NCI-H2227 treated with DMSO at 0.1 percent for 48 hours (cell line): ENCODE data around the gene NFYC.

Source experiments
- DNase-seq: peaks from one replicate; lab custom pipeline; 2025; lab: John Stamatoyannopoulos, UW

The NFYC gene

DNA sequence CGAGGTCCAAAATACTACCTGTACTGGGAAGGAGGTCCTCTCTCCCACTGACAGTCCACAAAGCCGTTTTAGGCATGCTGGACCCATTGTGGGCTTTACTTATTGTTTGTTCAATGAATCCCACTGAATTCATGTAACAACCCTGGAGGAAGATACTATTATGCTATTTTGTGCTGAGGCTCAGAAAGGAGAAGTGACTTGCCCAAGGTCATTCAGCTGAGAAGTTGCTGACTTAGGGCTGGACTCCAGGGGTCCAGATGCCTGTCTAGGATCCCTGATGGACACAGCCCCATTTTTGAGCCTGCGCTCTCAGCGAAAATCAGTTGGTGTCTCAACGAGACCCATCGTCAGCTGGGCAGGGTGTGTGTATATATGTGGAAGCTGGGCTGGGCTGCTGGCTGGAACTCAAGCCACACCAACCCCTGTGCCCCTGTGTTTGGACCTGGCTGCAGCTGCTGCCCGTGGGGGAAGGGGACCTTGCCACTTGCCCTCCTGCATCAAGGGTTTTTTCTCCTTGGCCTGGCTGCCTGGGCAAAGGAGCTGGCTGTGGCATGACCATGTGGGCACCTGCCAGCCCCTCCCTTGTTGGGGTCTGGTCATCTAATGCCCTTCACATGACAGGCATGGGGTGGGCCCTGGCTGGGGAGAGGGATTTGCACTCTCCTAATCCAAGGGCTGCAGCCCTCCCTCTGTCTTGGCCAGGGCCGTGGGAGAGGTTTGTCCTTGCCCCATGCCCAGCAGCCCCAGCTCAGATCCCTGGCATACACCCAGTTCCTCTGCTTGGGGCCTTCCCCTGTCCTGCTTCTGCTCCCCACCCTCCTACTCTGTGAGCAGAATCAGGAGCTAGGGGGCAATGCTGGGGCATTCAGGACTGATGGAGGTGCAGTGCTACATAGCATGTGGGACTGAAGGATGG is 107.1 kb downstream of the NFYC start:
- no peak for DNase-seq

DNA sequence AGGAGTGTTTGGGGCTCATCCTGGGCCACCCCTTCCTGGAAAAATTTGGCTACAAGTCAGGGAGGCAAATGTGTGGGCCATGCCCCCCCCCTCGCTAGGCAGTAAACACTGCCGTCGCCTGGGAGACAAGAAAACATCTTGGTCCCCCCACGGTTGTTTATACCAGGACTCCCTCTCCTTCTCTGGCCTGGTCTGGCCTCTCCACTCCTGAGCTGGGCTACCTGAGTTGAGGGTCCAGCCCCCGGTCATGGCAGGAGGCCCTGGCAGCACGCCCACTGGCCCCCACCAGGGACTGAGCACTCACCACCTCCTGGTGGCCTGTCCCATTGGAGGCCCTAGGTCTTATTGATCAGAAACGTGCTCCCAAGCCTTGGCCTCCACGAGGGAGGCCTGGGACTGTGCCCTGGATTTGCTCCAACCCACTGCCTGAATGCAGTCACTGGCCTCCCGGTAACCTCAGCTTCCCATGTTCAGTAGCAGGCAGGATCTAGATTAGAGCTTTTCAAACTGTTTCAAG is 107.9 kb downstream of the NFYC start:
- DNase-seq: no peak

DNA sequence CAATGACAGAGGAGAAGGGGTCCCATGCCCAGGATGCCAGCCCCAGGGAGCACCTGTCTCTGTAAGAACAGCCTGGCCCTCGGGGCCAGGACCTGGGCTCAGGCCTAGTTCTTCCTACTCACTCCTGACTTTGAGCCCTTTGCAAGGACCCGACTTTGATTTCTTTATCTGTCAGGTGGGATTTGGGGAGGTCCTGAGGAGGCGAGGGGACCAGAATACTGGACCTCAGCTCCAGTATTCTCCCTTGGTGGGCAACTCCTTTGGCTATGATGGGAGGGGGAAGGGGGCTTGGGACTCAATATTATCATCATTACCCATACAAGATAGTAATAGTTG is 110.2 kb downstream of the NFYC start:
- DNase-seq: no peak

DNA sequence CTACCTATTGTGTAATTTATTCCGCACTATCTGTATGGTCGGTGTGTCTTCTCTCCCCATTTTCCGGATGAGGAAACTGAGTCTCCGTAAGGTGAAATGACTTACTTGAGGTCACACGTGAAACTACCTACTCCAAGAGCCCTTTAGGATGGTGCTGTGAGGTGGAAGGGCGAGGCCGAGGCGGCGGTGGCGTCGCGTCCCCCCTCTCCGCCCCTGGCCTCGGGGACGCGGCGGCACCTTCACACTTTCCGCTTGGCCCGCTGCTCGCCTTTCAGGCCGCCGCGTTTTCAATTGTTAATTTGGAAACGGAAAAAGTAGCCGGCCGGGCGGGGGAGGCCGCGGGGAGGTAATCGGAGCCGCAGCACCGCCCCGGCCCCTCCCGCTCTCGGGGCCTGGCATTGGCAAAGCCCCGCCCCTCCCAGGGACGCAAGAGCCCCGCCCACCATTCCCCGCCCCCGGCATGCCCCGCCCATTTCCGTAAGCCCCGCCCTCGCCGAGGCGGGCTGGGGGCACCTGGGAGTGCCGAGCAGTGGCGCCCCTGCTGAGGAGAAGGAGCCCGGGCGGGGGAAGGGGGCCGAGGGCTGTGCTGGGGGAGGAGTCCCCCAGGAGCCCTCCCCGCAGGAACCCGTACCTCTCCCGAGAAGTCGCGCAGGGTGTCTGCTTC is 110.7 kb downstream of the NFYC start:
- peak; percentile 54 for DNase-seq

DNA sequence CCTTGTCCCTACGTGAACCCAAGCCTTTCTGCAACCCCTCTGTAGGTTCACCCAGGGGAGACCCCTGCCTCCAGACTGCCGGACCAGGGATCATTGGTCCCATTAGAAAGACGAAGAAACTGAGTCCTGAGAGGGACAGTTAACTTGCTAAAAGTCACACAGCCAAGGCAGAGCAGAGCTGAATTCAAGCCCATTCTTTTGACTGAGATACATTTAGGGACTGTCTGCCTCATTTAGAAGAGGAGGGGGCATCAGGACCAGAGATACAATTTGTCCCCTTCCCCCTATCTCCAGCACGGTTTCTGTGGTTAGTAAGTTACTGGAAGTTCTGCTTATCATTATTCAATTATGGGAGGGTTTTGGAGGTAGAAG is 111.2 kb downstream of the NFYC start:
- no peak for DNase-seq

DNA sequence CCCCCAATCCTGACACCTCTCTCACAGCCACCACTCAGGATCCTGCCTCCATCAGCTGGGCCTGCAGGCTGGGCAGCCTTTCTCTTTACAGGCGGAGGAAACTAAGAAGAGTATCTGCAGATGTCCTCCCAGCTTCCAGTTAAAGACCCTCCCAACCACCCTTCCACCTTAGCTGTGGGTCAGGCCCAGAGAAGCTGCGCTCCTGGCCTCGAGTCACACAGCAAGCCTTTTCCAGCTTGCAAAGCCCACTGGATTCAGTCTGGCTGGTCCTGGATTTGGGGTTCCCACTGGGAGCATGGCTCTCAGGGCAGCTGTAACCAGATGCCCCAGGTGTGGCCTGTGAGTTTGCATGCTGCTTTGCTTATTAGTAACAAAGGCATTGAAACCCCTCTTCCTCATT is 111.9 kb downstream of the NFYC start:
- DNase-seq: no peak

DNA sequence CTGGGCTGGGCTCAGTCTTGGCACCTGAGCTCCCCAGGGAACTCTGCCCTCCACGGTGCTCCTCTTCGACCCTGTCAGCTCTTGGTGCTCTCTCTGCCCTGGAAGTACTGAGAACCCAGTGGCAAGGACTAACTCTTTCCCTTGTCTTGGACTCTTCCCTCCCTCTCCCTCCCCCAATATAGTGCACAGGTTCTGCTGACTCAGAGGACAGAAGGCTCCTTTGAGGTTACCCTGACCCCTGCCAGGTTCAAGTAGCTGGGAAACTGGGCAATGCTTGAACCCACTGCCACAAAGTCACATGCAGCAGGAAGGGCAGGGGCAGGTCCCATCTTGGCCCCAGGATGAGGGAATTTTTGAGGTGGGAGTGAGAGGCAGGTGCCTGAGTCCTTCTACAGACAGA is 112.4 kb downstream of the NFYC start:
- DNase-seq: no peak

DNA sequence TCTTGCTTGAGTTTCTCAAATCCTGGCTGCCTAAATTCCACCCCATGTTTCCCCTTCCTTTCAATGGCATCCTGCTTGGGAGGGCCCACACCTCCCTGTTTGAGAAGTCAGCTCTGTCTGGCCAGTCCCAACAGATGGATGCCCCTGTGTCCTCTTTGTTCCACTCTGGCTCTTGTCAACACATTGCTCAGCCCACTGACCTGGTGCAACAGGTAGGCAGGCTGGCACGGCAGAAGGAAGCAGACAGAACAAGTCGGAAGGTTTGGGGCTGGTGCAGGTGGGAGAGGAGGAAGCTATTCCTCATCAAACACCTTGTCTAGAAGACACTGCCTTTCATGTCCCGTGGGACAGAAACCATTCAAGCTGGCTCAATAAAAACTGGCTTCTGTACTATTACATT is 114.7 kb downstream of the NFYC start:
- no peak for DNase-seq

DNA sequence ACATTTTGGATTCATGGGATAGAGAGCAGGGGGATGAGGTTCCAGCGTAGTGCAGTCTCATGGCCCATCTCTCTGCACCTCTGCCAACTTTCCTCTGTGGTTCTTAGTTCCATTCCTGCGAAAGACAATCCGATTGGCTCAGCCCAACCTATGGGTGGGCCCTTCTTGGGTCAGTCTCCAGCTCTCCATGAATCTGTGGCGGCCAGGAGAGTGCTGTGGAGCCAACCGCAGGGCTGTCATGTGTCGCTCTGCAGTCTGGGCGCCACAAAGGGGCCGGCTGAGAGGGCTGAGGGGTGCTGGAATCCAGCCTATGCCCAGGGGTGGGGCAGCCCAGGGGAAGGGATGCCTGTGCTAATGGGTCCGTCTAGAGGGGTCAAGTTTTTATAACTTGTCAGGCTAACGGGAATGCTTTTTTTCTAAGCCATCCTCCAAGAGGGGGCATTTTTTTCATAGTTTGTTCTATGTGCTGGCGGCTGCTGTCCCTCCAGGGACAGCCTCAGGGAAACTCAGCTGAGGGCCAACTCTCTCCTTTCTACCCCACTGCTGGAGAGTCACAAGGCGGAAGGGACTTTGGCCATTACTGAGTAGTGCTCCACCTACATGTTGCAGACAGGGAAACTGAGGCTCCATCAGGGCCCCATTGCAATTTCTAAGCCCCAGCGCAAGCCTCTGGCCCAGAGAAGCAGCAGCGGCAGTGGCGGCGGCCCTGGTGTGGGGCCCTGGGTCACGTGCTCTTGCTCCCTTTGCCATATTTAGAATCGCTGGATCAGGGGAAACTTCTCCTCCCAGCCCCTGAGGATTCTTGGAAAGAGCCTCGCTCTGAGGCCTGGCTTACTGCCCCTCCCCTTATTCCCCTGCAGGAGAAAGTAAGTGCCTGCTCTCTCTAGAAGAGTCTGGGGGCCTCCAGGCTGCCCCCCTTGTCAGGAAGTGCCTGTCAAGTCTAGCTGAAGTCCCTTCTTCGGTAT is 115.5 kb downstream of the NFYC start:
- DNase-seq: no peak

DNA sequence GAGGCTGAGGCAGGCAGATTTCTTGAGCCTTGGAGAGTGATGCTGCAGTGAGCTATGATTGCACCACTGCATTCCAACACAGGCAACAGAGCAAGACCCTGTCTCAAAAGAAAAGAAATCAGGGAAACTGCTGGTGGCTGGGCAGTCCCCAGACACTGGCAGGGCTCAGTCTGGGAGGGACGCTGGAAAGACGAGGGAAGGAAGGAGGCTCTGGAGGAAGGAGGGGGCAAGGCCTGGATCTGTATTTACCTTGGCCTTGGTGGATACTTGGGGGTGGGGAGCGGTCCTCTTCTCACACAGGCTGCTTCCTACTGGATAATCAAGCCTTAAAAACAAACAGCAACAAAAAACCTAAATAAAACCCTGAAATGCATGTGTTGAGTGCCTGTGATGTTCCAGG is 116.5 kb downstream of the NFYC start:
- no peak for DNase-seq

DNA sequence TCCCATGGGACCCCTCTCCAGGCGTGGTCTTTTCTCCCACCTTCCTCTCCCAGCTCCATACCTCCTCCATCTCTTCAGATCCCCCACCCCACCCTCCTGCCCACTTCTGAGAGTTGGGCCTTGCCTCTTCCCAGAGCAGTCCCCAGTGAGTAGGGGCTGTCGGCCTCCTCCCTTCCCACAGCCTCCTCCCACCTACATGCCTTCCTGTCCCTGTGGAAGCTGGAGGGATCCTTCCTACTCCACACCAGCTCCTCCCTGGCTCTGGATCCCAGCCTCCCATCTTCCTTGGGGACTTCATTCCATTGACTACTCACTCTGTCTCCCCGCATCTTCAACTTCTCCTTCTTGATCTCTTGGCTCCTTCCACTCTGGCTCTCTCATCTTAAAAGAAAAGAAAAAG is 116.9 kb downstream of the NFYC start:
- no peak for DNase-seq

DNA sequence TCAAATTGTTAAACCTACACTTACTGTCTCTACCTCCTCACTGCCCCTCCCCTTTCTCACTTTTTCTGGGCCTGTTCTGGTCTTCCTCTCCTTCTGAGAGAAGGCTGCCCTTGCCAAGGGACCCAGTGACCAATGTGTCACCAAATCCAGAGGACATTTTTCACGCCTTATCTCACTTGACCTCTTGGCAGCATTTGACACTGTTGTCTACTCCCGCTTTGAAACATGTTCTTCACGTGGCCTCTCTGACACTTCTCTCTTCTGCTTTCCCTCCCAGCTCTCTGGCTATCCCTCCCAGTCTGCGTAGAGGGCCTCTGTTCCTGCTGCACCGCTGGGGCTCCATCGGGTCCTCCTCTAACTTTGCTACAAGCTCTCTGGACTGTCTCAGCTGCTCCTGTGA is 117.4 kb downstream of the NFYC start:
- no peak for DNase-seq

DNA sequence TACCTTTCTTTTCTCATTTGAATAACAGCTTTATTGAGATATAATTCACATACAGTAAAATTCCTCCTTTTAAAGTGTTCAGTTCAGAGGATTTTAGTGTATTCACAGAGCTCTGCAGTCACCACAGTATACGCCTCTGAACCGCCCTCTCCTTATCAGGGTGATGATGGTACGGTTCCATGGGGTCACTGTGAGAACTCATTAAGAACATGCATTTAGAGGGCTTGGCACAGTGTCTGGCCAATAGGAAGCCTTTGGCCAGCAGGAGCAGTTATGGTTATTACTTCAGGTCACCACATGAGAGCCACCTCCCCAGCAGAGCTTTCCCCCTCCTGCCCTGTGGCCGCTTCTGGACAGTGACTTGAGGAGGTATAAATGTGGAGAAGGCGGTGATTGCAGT is 119.4 kb downstream of the NFYC start:
- no peak for DNase-seq

DNA sequence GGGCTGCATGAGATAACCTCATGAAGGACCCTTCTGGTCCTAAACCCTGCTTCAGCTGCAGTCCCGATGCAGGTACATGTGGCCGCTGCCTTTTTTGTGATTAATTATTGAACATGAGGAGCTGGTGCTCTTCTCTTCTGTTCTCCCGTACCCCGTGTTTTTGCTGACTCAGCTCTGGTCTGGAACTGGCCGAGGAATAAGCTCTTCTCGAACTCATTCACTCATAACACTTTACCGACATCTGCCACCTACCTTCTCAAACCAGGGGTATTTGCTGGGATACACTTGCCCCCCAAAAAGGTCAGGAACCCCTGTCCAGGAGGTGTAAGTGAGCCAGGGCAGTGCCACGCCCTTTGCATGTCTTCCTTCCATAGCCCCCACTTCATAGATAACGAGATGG is 123.9 kb downstream of the NFYC start:
- DNase-seq: no peak

DNA sequence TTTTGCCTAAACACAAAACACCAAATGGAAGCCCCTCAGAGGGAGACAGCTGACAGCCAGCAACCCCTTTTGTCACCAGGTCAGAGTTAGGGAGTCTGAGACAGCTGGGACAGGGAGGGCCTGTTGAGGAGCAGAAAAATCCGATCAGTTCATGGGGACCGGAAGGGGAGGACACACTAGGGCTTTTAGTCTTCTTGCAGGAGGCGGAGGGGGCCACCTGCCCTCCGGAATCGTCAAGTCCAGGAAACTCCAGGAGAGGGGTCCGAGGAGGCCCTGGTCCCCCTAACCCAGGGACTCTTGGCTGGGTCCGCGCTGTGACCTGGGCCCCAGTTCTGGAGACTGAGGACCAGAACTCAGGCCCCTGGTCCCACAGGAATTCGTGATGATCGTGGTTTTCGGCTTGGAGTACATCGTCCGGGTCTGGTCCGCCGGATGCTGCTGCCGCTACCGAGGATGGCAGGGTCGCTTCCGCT is 126.3 kb downstream of the NFYC start:
- DNase-seq: no peak

DNA sequence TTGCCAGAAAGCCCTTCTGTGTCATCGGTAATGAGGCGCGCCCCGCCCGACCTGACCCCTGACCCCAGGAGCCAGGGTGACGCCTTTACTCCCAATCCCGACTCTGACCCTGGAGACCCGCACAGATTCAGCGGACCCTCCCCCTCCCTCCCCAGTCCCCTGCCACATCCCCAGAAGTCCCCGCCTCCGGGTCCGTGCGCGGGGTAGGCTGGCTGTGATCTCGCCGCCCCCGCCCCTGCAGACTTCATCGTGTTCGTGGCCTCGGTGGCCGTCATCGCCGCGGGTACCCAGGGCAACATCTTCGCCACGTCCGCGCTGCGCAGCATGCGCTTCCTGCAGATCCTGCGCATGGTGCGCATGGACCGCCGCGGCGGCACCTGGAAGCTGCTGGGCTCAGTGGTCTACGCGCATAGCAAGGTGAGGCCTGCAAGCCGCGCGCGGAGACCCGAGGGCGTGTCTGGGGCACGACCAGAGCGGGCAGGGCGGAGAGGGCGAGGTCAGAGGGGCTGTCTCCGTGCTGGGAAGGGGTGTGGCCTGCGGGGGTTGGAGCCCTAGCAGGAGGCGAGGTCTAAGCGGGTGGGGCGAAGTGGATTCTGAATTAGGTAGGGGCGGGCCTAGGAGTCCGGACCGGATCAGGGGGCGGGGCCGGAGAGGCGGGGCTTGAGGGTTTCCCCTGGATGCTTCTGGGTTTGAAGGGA is 126.9 kb downstream of the NFYC start:
- no peak for DNase-seq

DNA sequence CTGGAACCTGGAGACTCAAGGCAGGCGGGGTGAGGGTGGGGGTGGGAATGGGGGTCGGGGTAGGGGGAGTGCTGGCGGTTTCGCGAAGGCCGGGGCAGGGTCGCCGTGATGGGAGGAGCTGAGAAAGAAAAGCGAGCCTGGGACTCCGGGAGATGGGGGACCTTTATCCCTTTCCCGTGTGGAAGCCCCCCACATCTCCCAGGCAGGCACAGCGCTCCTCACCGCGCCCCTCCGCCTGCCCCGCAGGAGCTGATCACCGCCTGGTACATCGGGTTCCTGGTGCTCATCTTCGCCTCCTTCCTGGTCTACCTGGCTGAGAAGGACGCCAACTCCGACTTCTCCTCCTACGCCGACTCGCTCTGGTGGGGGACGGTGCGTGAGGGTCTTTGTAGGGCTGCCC is 127.6 kb downstream of the NFYC start:
- DNase-seq: no peak

DNA sequence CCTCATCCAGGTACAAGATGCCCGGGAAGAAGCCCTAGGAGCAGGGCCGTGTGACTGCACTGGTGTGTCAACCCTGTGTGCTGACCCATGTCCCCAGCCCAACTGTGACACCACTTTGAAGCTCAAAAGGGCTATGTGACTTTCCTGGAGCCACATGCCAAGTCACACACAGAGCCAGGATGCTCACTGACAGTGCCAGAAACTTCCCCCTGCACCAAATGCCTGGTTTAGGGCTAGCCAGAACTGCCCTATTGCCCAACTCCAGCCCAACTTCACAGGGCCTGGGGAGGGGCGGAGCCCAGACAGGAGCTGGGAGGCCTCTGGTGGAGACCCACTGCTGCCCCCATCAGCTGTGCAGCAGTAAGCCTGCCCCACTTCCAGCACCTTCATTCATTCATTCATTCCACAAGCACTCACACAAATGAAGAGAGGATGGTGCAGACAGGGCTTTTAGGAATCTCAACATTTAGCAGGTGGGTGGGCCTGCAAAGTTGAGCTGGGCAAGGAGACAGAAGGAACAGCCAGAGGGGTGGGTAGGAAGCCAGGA is 128.8 kb downstream of the NFYC start:
- no peak for DNase-seq
